Effector CD8-positive, alpha-beta T cell (primary cell): Measurements from ENCODE around the gene GPER1.
"Not testable (repeated sequence)": the region's sequence is repeated elsewhere in the genome, so short reads cannot be mapped to it uniquely, and the experiment has no call there.

Experiments used
- DNase-seq: peaks from one replicate; lab custom pipeline; 2025; lab: John Stamatoyannopoulos, UW

GPER1 gene

GRCh38 chr7:1143031-1143430 lies 55.1 kb downstream of the GPER1 start:
- DNase-seq = not testable (repeated sequence)
